Endothelial cell of umbilical vein (primary cell): ENCODE data around the gene GUCY2D. TPM values are rescaled to one million over a fixed set of nuclear protein-coding genes. Genes with fewer than 3 reads are reported as not detected.

ENCODE experiments used
- BruUV-seq: library from RNA; stranded (reverse); fragments of 400-500 nt; replicated peaks from 2 replicates; lab custom pipeline; 2021; lab: Mats Ljungman, UMichigan
- CTCF ChIA-PET: fragments of 300-600, 350-600 bp; sonication (Branson Sonifier 250); formaldehyde crosslinking; loops from one replicate; lab custom pipeline; 2021; ENCODE audit warnings: antibody characterized with exemption, inconsistent platforms; lab: Charles Lee
- POLR2A ChIA-PET: fragments of 300-600, 350-600 bp; sonication (Branson Sonifier 250); formaldehyde crosslinking; loops from one replicate; lab custom pipeline; 2021; ENCODE audit warnings: antibody characterized with exemption, inconsistent platforms; lab: Charles Lee
- DNase-seq: peaks from one replicate; pipeline ENCODE4 v3.0.0-alpha.2; 2011; ENCODE audit warnings: low read depth, low spot score
- FAIRE-seq: peaks from 2 replicates; lab custom pipeline; 2011; peaks lifted over from hg19 to GRCh38; lab: Jason Lieb, UNC
- H2AFZ ChIP-seq: 2 replicates; pipeline ENCODE4 v1.6.0; 2012; ENCODE audit warnings: low read depth, low read length, control low read depth, inconsistent platforms
- H3K27ac ChIP-seq: 2 replicates; pipeline ENCODE4 v1.5.1; 2011; ENCODE audit warnings: low read depth, mild to moderate bottlenecking, control low read depth, low read length, moderate library complexity; ENCODE audit not compliant: insufficient read depth
- H3K27me3 ChIP-seq, 2 experiments: 2 replicates each; pipeline versions ENCODE4 v1.6.0 to v1.6.1; 2011; ENCODE audit warnings: low read length in 2 of 2, mixed read lengths in 1 of 2; ENCODE audit not compliant: control insufficient read depth in 2 of 2, insufficient read depth in 2 of 2
- H3K36me3 ChIP-seq, 2 experiments: 2 replicates in 1 of 2; 3 replicates in 1 of 2; pipeline ENCODE4 v1.5.1; 2011; ENCODE audit warnings: low read length in 2 of 2, mild to moderate bottlenecking in 1 of 2, moderate library complexity in 1 of 2; ENCODE audit not compliant: control insufficient read depth in 2 of 2, insufficient read depth in 2 of 2; ENCODE audit errors: extremely low read depth in 1 of 2
- H3K4me1 ChIP-seq: 3 replicates; pipeline ENCODE4 v1.5.1; 2011; ENCODE audit warnings: mild to moderate bottlenecking, low read length; ENCODE audit not compliant: control insufficient read depth, insufficient read depth; ENCODE audit errors: extremely low read depth
- H3K4me2 ChIP-seq: 2 replicates; pipeline ENCODE4 v1.6.1; 2011; ENCODE audit warnings: low read length, control low read depth, mixed read lengths; ENCODE audit not compliant: insufficient read depth
- H3K4me3 ChIP-seq, 3 experiments: fragments of 200-600 bp in 1 of 3; sonication (generic), shearing (Covaris generic) in 1 of 3; replicated peaks in 1 of 3; 2 replicates each; pipeline ENCODE4 v1.5.1; 2011 to 2016; ENCODE audit warnings: control low read depth in 3 of 3, low read length in 3 of 3, mild to moderate bottlenecking in 2 of 3, inconsistent platforms in 1 of 3, low read depth in 1 of 3, moderate library complexity in 1 of 3; ENCODE audit not compliant: insufficient read depth in 1 of 3
- H3K79me2 ChIP-seq: 2 replicates; pipeline ENCODE4 v1.6.0; 2012; ENCODE audit warnings: low read length, inconsistent platforms; ENCODE audit not compliant: control insufficient read depth, insufficient read depth
- H3K9ac ChIP-seq: replicated peaks from 2 replicates; pipeline ENCODE3; 2011; ENCODE audit warnings: low read length, control low read depth; ENCODE audit not compliant: insufficient read depth; ENCODE audit errors: extremely low read depth
- H3K9me1 ChIP-seq: replicated peaks from 3 replicates; pipeline ENCODE4 v1.6.0; 2011; ENCODE audit warnings: mild to moderate bottlenecking, low read length; ENCODE audit not compliant: control insufficient read depth, insufficient read depth; ENCODE audit errors: extremely low read depth
- H3K9me3 ChIP-seq: replicated peaks from 2 replicates; pipeline ENCODE4 v1.5.1; 2012; ENCODE audit warnings: low read length, inconsistent platforms; ENCODE audit not compliant: control insufficient read depth, insufficient read depth
- H4K20me1 ChIP-seq: replicated peaks from 2 replicates; pipeline ENCODE3; 2011; ENCODE audit warnings: mild to moderate bottlenecking, low read length; ENCODE audit not compliant: control insufficient read depth, insufficient read depth; ENCODE audit errors: extremely low read depth
- EZH2 ChIP-seq: IDR thresholded peaks from 2 replicates; pipeline ENCODE4 v1.6.1; 2012; ENCODE audit warnings: borderline replicate concordance, low read depth, mild to moderate bottlenecking, moderate library complexity, low read length, inconsistent platforms; ENCODE audit not compliant: severe bottlenecking
- FOS ChIP-seq: IDR thresholded peaks from 2 replicates; pipeline ENCODE4 v1.6.1; 2011; ENCODE audit warnings: mild to moderate bottlenecking, low read length, moderate library complexity, borderline replicate concordance; ENCODE audit not compliant: insufficient read depth
- GATA2 ChIP-seq: IDR thresholded peaks from 2 replicates; pipeline ENCODE4 v1.7.0; 2011; ENCODE audit warnings: low read depth, mild to moderate bottlenecking, moderate library complexity, mixed read lengths, low read length; ENCODE audit not compliant: insufficient read length, insufficient read depth
- JUN ChIP-seq: IDR thresholded peaks from 2 replicates; pipeline ENCODE4 v1.6.1; 2011; ENCODE audit warnings: borderline replicate concordance, low read depth; ENCODE audit not compliant: insufficient read length, insufficient read depth
- POLR2A ChIP-seq: IDR thresholded peaks from 2 replicates; pipeline ENCODE4 v1.6.1; 2012; ENCODE audit warnings: low read depth, mild to moderate bottlenecking, control low read depth, low read length
- POLR2AphosphoS5 ChIP-seq: IDR thresholded peaks from 2 replicates; pipeline ENCODE4 v1.6.1; 2012; ENCODE audit warnings: low read depth, mild to moderate bottlenecking, control low read depth, low read length, moderate library complexity; ENCODE audit not compliant: insufficient read depth
- dilution Hi-C: fragments of 300-500 bp; cut with MboI; formaldehyde crosslinking; loops from one replicate; pipeline ENCODE4 v1.15.0; 2019; ENCODE audit warnings: low sequenced_read_pairs; ENCODE audit not compliant: extremely low pct_ligation_motif_present
- intact Hi-C: fragments of 100-400 bp; cut with micrococcal nuclease; formaldehyde crosslinking; loops from one replicate; pipeline ENCODE4 v1.10.0; 2022
- polyA plus RNA-seq, 4 experiments: library from polyadenylated mRNA; depleted of rRNA in 3 of 4; stranded (reverse) in 3 of 4; unstranded in 1 of 4; fragments of >200 nt; gene quantifications; 2 replicates each; pipeline versions ENCODE4 v1.2.1 to v1.2.3, GENCODE V29; 2011 to 2012; ENCODE audit warnings: missing spikeins in 1 of 4
- total RNA-seq: library from RNA; stranded (reverse); gene quantifications from 2 replicates; pipeline ENCODE4 v1.2.3, GENCODE V29; 2021
- TF ChIP-seq, protein P1 (sequence below): IDR thresholded peaks from 2 replicates; pipeline ENCODE4 v1.6.1; 2011; ENCODE audit not compliant: insufficient read depth, insufficient read length
- TF ChIP-seq, protein P2 (sequence below), 2 donors: IDR thresholded peaks; 1 replicate in 1 of 2; 2 replicates in 1 of 2; pipeline ENCODE4 v1.5.1; 2011; ENCODE audit warnings: low read length in 2 of 2, mild to moderate bottlenecking in 2 of 2, moderate library complexity in 2 of 2, control low read depth in 1 of 2, inconsistent platforms in 1 of 2, low read depth in 1 of 2; ENCODE audit not compliant: insufficient read depth in 1 of 2; ENCODE audit errors: extremely low read depth in 1 of 2

The GUCY2D gene
- total and polyA plus RNA-seq, 2 donors (not counting 3 experiments of a cell fraction or from before 2014, with no cell fraction given) = not detected

DNA sequence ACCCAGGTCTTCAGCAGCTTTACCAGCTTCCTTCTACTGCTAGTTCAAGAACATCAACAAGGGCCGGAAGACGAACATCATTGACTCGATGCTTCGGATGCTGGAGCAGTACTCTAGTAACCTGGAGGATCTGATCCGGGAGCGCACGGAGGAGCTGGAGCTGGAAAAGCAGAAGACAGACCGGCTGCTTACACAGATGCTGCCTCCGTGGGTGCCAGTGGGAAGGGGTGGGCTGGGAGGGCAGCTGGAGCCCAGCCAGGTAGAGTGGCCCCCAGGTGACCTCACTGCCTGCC lies 12.1 kb downstream of the GUCY2D start:
- intact Hi-C loops = no loop called here
- no peak for DNase-seq
- dilution Hi-C loops = no loop called here
- Histone ChIP-seq H3K4me1 (no peaks in the 10 kb centered on the region), H3K27ac (no peak overlapping the region), H4K20me1 (no peaks in the 10 kb centered on the region), H3K36me3 (no peaks in the 10 kb centered on the region), H3K9me1 (no peaks in the 10 kb centered on the region), H3K9ac (no peak overlapping the region), H3K9me3 (no peaks in the 10 kb centered on the region), H3K27me3 (peaks cover 6 to 20% of the 10 kb centered on the region in 2 experiments), H3K4me2 (no peak overlapping the region), H3K79me2 (no peaks in the 10 kb centered on the region), H2AFZ (no peak overlapping the region), H3K4me3 (no peak overlapping the region)
- TF ChIP-seq EZH2 (no peak), GATA2 (no peak)
- TF ChIP-seq, protein P1, sequence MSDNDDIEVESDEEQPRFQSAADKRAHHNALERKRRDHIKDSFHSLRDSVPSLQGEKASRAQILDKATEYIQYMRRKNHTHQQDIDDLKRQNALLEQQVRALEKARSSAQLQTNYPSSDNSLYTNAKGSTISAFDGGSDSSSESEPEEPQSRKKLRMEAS = no peak
- CTCF ChIA-PET = no interaction called here
- POLR2A ChIA-PET = no interaction called here
- no TSS peak for BruUV-seq
- no peak for FAIRE-seq

DNA sequence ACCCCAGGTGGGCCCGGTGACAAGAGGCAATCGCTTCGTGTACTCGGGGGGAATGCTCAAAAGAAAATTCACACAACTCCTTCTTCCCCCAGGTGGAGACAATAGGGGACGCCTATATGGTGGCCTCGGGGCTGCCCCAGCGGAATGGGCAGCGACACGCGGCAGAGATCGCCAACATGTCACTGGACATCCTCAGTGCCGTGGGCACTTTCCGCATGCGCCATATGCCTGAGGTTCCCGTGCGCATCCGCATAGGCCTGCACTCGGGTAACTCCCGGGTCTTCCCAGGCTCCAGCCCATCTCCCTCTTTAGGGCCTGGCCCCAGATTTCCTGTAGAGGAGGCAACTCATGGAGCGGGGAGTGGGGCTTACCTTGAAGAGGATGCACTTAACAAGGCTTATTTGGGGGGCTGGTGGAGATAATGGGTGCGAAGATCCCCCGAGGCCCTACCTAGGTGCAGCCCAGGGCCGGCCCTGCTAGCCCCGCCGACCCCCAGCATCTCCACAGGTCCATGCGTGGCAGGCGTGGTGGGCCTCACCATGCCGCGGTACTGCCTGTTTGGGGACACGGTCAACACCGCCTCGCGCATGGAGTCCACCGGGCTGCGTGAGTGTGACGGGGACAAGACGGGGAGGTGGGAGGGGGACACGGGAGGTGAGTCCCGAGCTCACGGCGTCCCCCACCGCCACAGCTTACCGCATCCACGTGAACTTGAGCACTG lies 13.0 kb downstream of the GUCY2D start:
- no peak for DNase-seq
- Histone ChIP-seq H3K27me3 (peaks cover 6 to 22% of the 10 kb centered on the region in 2 experiments), H3K9me1 (no peaks in the 10 kb centered on the region), H3K9me3 (no peaks in the 10 kb centered on the region), H3K79me2 (no peaks in the 10 kb centered on the region), H2AFZ (no peak overlapping the region), H3K27ac (no peak overlapping the region), H3K4me1 (no peaks in the 10 kb centered on the region), H3K4me2 (no peak overlapping the region), H4K20me1 (no peaks in the 10 kb centered on the region), H3K36me3 (no peaks in the 10 kb centered on the region), H3K9ac (no peak overlapping the region), H3K4me3 (no peak overlapping the region)
- intact Hi-C loops = no loop called here
- CTCF ChIA-PET = interaction anchor here (2.2 to 4.5 kb wide), 4 partner anchors 10 to 42 kb away, joined by 6 to 29 read pairs (median 17); no protein-coding TSS in a partner anchor
- BruUV-seq = no TSS peak
- dilution Hi-C loops = no loop called here
- POLR2A ChIA-PET = no interaction called here
- FAIRE-seq = no peak
- TF ChIP-seq, protein P1 = no peak
- TF ChIP-seq POLR2A = no peak
- no peak for TF ChIP-seq POLR2AphosphoS5
- TF ChIP-seq FOS = no peak
- TF ChIP-seq EZH2 = no peak
- TF ChIP-seq, protein P2, sequence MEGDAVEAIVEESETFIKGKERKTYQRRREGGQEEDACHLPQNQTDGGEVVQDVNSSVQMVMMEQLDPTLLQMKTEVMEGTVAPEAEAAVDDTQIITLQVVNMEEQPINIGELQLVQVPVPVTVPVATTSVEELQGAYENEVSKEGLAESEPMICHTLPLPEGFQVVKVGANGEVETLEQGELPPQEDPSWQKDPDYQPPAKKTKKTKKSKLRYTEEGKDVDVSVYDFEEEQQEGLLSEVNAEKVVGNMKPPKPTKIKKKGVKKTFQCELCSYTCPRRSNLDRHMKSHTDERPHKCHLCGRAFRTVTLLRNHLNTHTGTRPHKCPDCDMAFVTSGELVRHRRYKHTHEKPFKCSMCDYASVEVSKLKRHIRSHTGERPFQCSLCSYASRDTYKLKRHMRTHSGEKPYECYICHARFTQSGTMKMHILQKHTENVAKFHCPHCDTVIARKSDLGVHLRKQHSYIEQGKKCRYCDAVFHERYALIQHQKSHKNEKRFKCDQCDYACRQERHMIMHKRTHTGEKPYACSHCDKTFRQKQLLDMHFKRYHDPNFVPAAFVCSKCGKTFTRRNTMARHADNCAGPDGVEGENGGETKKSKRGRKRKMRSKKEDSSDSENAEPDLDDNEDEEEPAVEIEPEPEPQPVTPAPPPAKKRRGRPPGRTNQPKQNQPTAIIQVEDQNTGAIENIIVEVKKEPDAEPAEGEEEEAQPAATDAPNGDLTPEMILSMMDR (IDR thresholded peaks at IDR 0.05; ENCODE audit: extremely low read depth in 1 of 2, insufficient read depth in 1 of 2, low read depth in 1 of 2, low read length in 2 of 2) = no peak
- no peak for TF ChIP-seq JUN
- TF ChIP-seq GATA2 = no peak
